Naive thymus-derived CD8-positive, alpha-beta T cell (primary cell): ENCODE data around the gene TMEM167A. TPM values are rescaled to one million over a fixed set of nuclear protein-coding genes. Genes with fewer than 3 reads are reported as not detected.

Source experiments
- ATAC-seq, 2 donors: fragments of 150-1000 bp; cut with Tn5 transposase in 1 of 2; sonication (Bioruptor Pico), chemical (Tn5 transposase) in 1 of 2; 1 replicate in 1 of 2; 2 replicates in 1 of 2; pipeline ENCODE4 v1.10.0; 2021; ENCODE audit warnings: mild to moderate bottlenecking in 2 of 2, moderate library complexity in 2 of 2
- POLR2A ChIA-PET: fragments of 350-600 bp; sonication (Branson Sonifier 250); formaldehyde crosslinking; loops from one replicate; lab custom pipeline; 2021; ENCODE audit warnings: antibody characterized with exemption; lab: Charles Lee
- DNase-seq, 10 donors: peaks; one replicate each; pipeline versions ENCODE4 v3.0.0 to v3.0.0-alpha.2; 2020 to 2022
- H3K27ac Mint-ChIP-seq, 10 donors: one replicate each; pipeline ENCODE4 v1.8.0; 2020 to 2022; ENCODE audit warnings: mild to moderate bottlenecking in 10 of 10, mixed read lengths in 10 of 10, moderate library complexity in 4 of 10, inconsistent platforms in 1 of 10
- H3K27me3 Mint-ChIP-seq, 5 donors: one replicate each; pipeline ENCODE4 v1.8.0; 2021 to 2022; ENCODE audit warnings: mixed read lengths in 5 of 5
- H3K36me3 Mint-ChIP-seq, 3 donors: one replicate each; pipeline ENCODE4 v1.8.0; 2020 to 2022; ENCODE audit warnings: mixed read lengths in 3 of 3, mild to moderate bottlenecking in 2 of 3, inconsistent platforms in 1 of 3
- H3K4me1 Mint-ChIP-seq, 4 donors: one replicate each; pipeline ENCODE4 v1.8.0; 2021 to 2022; ENCODE audit warnings: mixed read lengths in 4 of 4
- H3K4me3 Mint-ChIP-seq, 10 donors: one replicate each; pipeline ENCODE4 v1.8.0; 2020 to 2022; ENCODE audit warnings: mild to moderate bottlenecking in 10 of 10, mixed read lengths in 10 of 10, moderate library complexity in 6 of 10, inconsistent platforms in 1 of 10
- H3K9me3 Mint-ChIP-seq, 9 donors: one replicate each; pipeline ENCODE4 v1.8.0; 2020 to 2022; ENCODE audit warnings: mixed read lengths in 9 of 9, mild to moderate bottlenecking in 3 of 9, inconsistent platforms in 1 of 9, moderate library complexity in 1 of 9
- polyA plus RNA-seq, 3 donors: library from polyadenylated mRNA; unstranded; fragments of 300-500 nt; fragmentation: Illumina TruSeq; gene quantifications; one replicate each; pipeline ENCODE4 v1.2.3, GENCODE V29; 2021
- total RNA-seq, 8 experiments: library from RNA in 2 of 8; stranded (reverse) in 2 of 8; gene quantifications; one replicate each; pipeline ENCODE4 v1.2.3 and lab custom pipeline; 2021 to 2026

Gene TMEM167A
- total and polyA plus RNA-seq, 5 experiments from 2014 or later = 35.8 to 45.2 (median 38.5) TPM

DNA sequence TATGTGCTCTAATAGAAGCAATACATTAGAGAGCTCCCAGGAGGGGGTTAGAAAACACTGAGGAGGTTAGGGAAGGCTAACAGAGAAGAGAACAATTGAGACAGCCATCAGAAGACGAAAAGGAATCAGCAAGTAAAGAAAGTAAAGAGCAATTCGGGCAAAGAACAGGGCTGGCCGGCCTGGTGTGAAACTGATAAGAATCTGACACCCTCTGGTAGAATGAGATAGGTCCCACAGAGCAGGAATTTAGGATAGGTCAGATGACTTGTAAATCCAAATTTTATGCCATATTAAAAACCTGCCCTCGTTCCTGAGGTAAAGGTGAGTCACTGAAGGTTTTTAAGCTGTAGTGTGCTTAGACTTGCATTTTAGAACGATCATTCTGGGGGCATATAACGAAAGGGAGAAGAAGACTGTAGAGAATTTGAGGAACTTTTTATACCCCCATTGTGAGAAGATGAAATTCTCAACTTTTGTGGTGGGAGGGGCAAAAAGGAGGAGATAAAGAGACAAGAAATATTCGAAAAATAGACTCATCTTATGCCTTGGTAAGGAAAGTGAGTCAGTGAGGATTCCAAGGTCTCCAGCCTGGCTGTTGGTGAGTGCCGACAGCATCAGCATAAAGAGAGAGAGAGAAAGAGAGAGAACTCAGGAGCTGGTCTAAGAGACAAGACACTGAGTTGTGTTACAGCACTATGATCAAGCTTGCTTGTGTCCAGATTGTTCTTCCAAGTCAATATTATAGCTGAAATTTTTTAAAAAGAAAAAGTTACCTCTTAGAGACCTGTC lies 51.3 kb downstream of the TMEM167A start:
- H3K4me1 Mint-ChIP-seq = peaks cover 0 to 9% (median 0%) of the 10 kb centered on the region in 4 donors
- POLR2A ChIA-PET = no interaction called here
- peaks cover 0 to 1% (median 0%) of the 10 kb centered on the region in 5 donors for H3K27me3 Mint-ChIP-seq
- no peak for ATAC-seq
- DNase-seq = no peak
- no peaks in the 10 kb centered on the region for H3K36me3 Mint-ChIP-seq
- H3K9me3 Mint-ChIP-seq = no peaks in the 10 kb centered on the region
- no peak overlapping the region for H3K4me3 Mint-ChIP-seq
- no peak overlapping the region for H3K27ac Mint-ChIP-seq

DNA sequence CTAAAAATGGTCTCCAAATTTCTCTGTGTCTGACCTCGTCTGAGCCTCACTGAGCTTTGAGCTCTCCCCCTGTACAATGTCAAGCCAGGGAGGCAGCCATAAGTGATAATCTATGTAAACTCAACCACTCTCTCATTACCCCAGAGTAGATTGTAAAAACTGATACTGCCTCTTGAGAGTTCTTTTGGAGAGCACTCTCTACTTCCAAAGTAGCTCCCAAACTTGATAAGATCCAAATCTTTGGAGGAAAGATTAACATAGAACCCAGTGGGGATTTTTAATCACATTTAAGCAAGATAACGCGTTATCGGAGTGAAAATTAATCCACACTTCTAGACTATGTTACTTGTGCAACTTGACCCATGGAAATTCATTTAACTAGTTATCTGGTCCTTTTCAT lies 54.9 kb downstream of the TMEM167A start:
- Mint-ChIP-seq H3K27me3 (peaks cover 0 to 1% (median 0%) of the 10 kb centered on the region in 5 donors), H3K36me3 (peaks cover 0 to 5% (median 0%) of the 10 kb centered on the region in 3 donors), H3K27ac (no peak overlapping the region), H3K4me1 (peaks cover 0 to 6% (median 0%) of the 10 kb centered on the region in 4 donors), H3K9me3 (peaks cover 0 to 9% (median 0%) of the 10 kb centered on the region in 9 donors), H3K4me3 (no peak overlapping the region)
- DNase-seq (no peak), ATAC-seq (no peak)
- POLR2A ChIA-PET = no interaction called here

DNA sequence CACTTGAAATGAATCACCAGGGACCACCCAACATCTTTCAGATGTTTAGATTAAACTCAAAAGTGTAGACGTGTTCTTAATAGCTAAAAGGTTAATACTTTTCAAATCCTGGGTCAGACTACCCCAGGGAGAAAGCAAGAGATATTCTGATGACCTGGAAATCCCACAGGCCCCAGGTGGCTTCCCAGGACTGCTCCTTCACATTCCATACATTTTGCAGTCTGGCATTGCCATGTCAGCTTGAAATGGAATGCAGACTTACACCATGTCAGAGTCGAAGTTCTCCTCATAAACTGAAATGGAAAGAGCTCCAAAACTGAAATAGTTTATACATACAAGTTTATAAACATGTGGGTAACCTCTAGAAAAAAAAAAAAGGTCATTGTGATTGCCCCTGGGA lies 61.5 kb downstream of the TMEM167A start:
- H3K4me1 Mint-ChIP-seq = peaks cover 0 to 5% (median 0%) of the 10 kb centered on the region in 4 donors
- POLR2A ChIA-PET = no interaction called here

DNA sequence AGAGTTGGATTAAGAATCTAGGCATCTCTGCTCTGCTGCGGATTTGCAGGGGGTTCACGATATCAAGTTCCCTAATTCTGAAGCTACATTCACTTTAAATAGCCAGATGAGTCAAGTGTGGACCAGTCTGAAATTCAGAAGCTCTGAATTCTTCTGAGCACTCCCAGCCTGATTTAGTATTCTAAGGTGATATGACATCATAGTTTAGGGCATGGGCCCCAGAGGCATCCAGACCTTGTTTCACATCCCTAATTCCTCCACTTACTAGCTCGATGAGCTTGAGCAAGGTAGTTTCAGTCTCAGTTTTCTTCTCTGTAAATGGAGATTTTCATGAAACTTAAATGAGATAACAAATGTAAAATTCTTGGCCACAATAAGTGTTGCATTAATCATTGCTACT lies 65.2 kb downstream of the TMEM167A start:
- DNase-seq (no peak), ATAC-seq (peak in 1 of 2 donors; percentile 25)
- no peak overlapping the region for H3K27ac Mint-ChIP-seq
- H3K4me1 Mint-ChIP-seq = peaks cover 0 to 5% (median 0%) of the 10 kb centered on the region in 4 donors
- H3K36me3 Mint-ChIP-seq = peaks cover 0 to 5% (median 0%) of the 10 kb centered on the region in 3 donors
- peaks cover 0 to 11% (median 2%) of the 10 kb centered on the region in 9 donors for H3K9me3 Mint-ChIP-seq
- POLR2A ChIA-PET = no interaction called here
- no peak overlapping the region for H3K4me3 Mint-ChIP-seq
- peaks cover 0 to under 1% (median 0%) of the 10 kb centered on the region in 5 donors for H3K27me3 Mint-ChIP-seq

More for the DNA sequence above, 61.5 kb downstream of the TMEM167A start:
- ATAC-seq (no peak), DNase-seq (no peak)
- Mint-ChIP-seq H3K9me3 (peaks cover 0 to 18% (median 3%) of the 10 kb centered on the region in 9 donors), H3K27me3 (no peaks in the 10 kb centered on the region), H3K4me3 (no peak overlapping the region), H3K27ac (no peak overlapping the region), H3K36me3 (peaks cover 0 to 5% (median 5%) of the 10 kb centered on the region in 3 donors)

DNA sequence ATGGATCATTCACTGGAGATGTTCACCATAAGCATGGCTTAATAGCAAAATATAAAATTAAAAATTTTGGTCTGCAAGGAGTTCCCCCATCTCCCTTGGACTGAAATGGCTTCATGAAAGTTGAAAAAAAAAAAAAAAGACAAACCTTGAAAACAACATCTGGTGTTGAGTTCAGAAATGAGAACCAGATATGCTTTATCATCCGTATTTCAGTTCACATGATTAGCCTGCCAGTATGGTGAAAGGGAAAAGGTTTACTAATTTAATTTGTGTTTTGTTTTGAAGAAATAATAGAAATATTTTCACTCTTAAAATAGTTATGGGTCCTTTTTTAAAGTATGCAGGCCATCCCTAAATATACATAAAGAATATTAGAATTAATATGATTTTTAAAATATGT lies 67.8 kb downstream of the TMEM167A start:
- POLR2A ChIA-PET = no interaction called here
- H3K27ac Mint-ChIP-seq = no peak overlapping the region
- H3K27me3 Mint-ChIP-seq = peaks cover 0 to 3% (median 0%) of the 10 kb centered on the region in 5 donors
- ATAC-seq = no peak
- H3K9me3 Mint-ChIP-seq = peaks cover 0 to 11% (median 2%) of the 10 kb centered on the region in 9 donors
- H3K4me1 Mint-ChIP-seq = peaks cover 0 to 5% (median 0%) of the 10 kb centered on the region in 4 donors
- no peak overlapping the region for H3K4me3 Mint-ChIP-seq
- H3K36me3 Mint-ChIP-seq = peaks cover 0 to 5% (median 0%) of the 10 kb centered on the region in 3 donors
- no peak for DNase-seq

DNA sequence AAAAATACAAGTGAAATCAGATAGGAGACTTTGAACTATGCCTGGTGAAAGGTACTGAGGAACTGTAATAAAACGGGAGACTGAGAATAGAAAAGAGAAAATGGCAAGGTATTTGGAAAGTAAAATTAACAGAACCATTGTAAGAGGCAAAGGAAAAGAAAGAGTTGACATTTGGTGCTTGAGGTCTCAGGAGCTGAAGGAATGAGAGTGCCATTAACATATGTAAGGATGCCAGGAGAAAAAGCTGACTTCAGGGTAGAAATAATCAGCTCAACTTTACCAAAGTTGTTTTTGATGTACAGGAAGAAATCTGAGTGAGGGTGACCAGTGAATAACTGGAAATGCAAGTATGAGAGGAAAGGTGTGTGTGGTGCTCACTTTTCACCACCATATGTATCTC lies 69.4 kb downstream of the TMEM167A start:
- peaks cover 0 to 2% (median 0%) of the 10 kb centered on the region in 3 donors for H3K36me3 Mint-ChIP-seq
- peaks cover 0 to 11% (median 2%) of the 10 kb centered on the region in 9 donors for H3K9me3 Mint-ChIP-seq
- no peak overlapping the region for H3K4me3 Mint-ChIP-seq
- no peak for ATAC-seq
- DNase-seq = no peak
- peaks cover 0 to 5% (median 0%) of the 10 kb centered on the region in 4 donors for H3K4me1 Mint-ChIP-seq
- peaks cover 0 to 3% (median 0%) of the 10 kb centered on the region in 5 donors for H3K27me3 Mint-ChIP-seq
- no peak overlapping the region for H3K27ac Mint-ChIP-seq
- POLR2A ChIA-PET = no interaction called here

DNA sequence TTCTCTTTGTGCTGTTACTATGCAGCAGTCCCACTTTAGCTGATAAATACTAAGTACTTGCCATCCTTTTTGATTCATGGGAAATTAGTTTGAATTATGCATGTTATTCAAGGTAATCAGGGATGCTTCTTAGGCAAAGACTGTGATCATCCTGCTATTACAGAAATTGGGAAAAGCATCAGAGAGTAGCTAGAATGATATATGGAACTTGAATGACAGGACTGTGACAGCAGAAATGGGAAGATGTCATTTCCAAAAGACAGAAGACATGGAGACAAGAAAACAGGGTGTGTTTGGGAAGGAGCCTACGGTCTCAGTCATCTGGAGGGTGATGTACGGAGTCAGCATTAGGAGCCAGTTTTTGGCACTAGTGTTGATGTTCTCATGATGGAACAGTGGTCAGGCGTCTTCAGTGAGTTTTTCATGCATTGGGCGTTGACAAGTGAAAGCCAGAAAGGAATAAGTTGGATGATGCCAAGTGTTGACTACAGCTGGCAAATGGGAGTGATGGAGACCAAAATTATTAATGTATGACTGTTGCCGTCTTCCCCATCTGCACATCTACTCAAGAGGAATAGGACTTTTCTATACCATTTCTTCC lies 70.4 kb downstream of the TMEM167A start:
- H3K4me3 Mint-ChIP-seq = no peak overlapping the region
- H3K4me1 Mint-ChIP-seq = no peaks in the 10 kb centered on the region
- no peak overlapping the region for H3K27ac Mint-ChIP-seq
- DNase-seq (no peak), ATAC-seq (no peak)
- H3K36me3 Mint-ChIP-seq = peaks cover 0 to 2% (median 0%) of the 10 kb centered on the region in 3 donors
- peaks cover 0 to 3% (median 0%) of the 10 kb centered on the region in 5 donors for H3K27me3 Mint-ChIP-seq
- POLR2A ChIA-PET = no interaction called here
- H3K9me3 Mint-ChIP-seq = peaks cover 0 to 7% (median 2%) of the 10 kb centered on the region in 9 donors

DNA sequence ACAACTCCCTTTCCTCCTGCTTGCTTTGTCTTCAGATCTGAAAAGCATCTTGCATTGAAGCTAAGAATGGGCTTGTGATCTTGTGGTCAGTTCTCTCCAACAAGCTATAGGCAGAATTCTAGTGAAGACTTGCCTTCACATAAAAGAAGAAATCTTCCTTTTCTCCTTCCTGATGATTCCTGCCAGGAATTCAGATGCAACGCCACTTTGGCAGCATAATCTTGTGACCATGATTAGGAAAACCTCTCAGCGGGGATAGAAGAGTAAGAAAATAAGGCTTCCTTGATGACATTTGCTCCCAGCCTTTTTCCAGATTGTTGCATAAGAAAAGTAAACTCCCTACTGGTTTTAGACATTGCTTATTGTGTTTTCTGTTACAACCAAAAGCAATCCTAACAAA lies 73.4 kb downstream of the TMEM167A start:
- DNase-seq = no peak
- Mint-ChIP-seq H3K4me1 (no peaks in the 10 kb centered on the region), H3K36me3 (no peaks in the 10 kb centered on the region), H3K9me3 (no peaks in the 10 kb centered on the region), H3K27ac (no peak overlapping the region), H3K27me3 (peaks cover 0 to 3% (median 0%) of the 10 kb centered on the region in 5 donors), H3K4me3 (no peak overlapping the region)
- no peak for ATAC-seq
- POLR2A ChIA-PET = no interaction called here

Other genes starting within 250 kb of the TMEM167A start
- 1 to 10 TPM; 4.2 to 4.5 TPM for gene XRCC4, start 153 bp upstream of the TMEM167A start, total RNA-seq
- 1 to 10 TPM; 6.4 to 8.6 (median 7.3) TPM for gene XRCC4, start 153 bp upstream of the TMEM167A start, polyA plus RNA-seq